Gastrocnemius medialis (tissue), 4 donors: ENCODE data around the gene CRISPLD2. TPM values are rescaled to one million over a fixed set of nuclear protein-coding genes. Genes with fewer than 3 reads are reported as not detected.
A peak's percentile ranks its signal among the peaks of the same experiment; 100 is the strongest.

Experiments
- ATAC-seq, 2 donors: fragments of 150-250 bp; one replicate each; pipeline ENCODE4 v1.9.1; 2016
- DNase-seq, 2 donors: peaks; one replicate each; pipeline ENCODE4 v3.0.0-alpha.2; 2019
- H3K27ac ChIP-seq, 4 donors: fragments of 200-600 bp; sonication (generic); 1 replicate in 1 of 4; 2 replicates in 3 of 4; pipeline ENCODE4 v1.5.1; 2016 to 2018; ENCODE audit warnings: mild to moderate bottlenecking in 2 of 4, moderate library complexity in 1 of 4
- H3K27me3 ChIP-seq, 3 donors: fragments of 200-600 bp; sonication (generic) in 2 of 3; 1 replicate in 1 of 3; 2 replicates in 2 of 3; pipeline versions ENCODE4 v1.5.1 to v1.6.0; 2016 to 2019; ENCODE audit warnings: mild to moderate bottlenecking in 1 of 3, moderate library complexity in 1 of 3
- H3K36me3 ChIP-seq, 2 donors: fragments of 200-600 bp; sonication (generic) in 1 of 2; one replicate each; pipeline ENCODE4 v1.5.1; 2017 to 2018
- H3K4me1 ChIP-seq, 2 donors: fragments of 200-600 bp; sonication (generic) in 1 of 2; one replicate each; pipeline ENCODE4 v1.5.1; 2016 to 2017; ENCODE audit warnings: mild to moderate bottlenecking in 2 of 2
- H3K4me3 ChIP-seq, 4 donors: fragments of 200-600 bp; sonication (generic) in 3 of 4; 1 replicate in 1 of 4; 2 replicates in 3 of 4; pipeline ENCODE4 v1.5.1; 2016 to 2019; ENCODE audit warnings: mild to moderate bottlenecking in 2 of 4
- H3K9me3 ChIP-seq, 3 donors: fragments of 200-600 bp; sonication (generic) in 2 of 3; 1 replicate in 1 of 3; 2 replicates in 2 of 3; pipeline ENCODE4 v1.5.1; 2016 to 2019
- CTCF ChIP-seq, 5 experiments: fragments of 450-650 bp in 3 of 5; fragments of 200-600 bp in 2 of 5; sonication (generic) in 2 of 5; IDR thresholded peaks in 4 of 5; conservative IDR thresholded peaks in 1 of 5; 1 replicate in 4 of 5; 2 replicates in 1 of 5; pipeline ENCODE4 v1.5.1; 2016 to 2019; ENCODE audit warnings: antibody characterized with exemption in 5 of 5, mild to moderate bottlenecking in 3 of 5, moderate library complexity in 3 of 5
- POLR2A ChIP-seq, 2 donors: fragments of 450-650 bp; IDR thresholded peaks; one replicate each; pipeline ENCODE4 v1.6.1; 2017; ENCODE audit warnings: antibody characterized with exemption in 2 of 2, mild to moderate bottlenecking in 2 of 2, moderate library complexity in 2 of 2
- in situ Hi-C, 4 donors: fragments of 200-750 bp; cut with MboI; loops; one replicate each; pipeline versions ENCODE4 v1.15.0 to v1.8.0; 2017; ENCODE audit warnings: low sequenced_read_pairs in 4 of 4
- intact Hi-C: fragments of 100-400 bp; cut with DNase I; formaldehyde crosslinking; loops from one replicate; pipeline ENCODE4 v1.15.1; 2023; ENCODE audit warnings: low total_unique reads
- total RNA-seq, 4 donors: library from RNA; depleted of rRNA; stranded (reverse); fragments of >200 nt; gene quantifications; one replicate each; pipeline versions ENCODE4 v1.1.0 to v1.2.3, GENCODE V29; 2016

The CRISPLD2 gene
- total RNA-seq, 4 donors from 2014 or later: 26.1 to 50.1 (median 39.0) TPM

- peaks cover 33 to 42% of the 10 kb centered on the region in 2 donors for H3K4me1 ChIP-seq
- TF ChIP-seq CTCF (IDR thresholded peaks at IDR 0.05 in 4 of 5, conservative IDR thresholded peaks at IDR 0.05 in 1 of 5) (no peak), POLR2A (IDR thresholded peaks at IDR 0.05) (no peak)
- H3K9me3 ChIP-seq: no peaks in the 10 kb centered on the region
- H3K36me3 ChIP-seq: no peaks in the 10 kb centered on the region
- ATAC-seq: no peak
- peak overlapping the region in 1 of 4 donors; percentile 52 for H3K27ac ChIP-seq
- DNase-seq: no peak
- in situ Hi-C loops (no loop called here), intact Hi-C loops (loop anchor here (10.0 kb wide), 1 partner anchor 92 kb away; no protein-coding TSS in a partner anchor)
- no peak overlapping the region for H3K4me3 ChIP-seq
- H3K27me3 ChIP-seq: no peaks in the 10 kb centered on the region
Observed at GRCh38 chr16:84926462-84926861, 106.7 kb downstream of the CRISPLD2 start.

- ATAC-seq: no peak
- Histone ChIP-seq H3K36me3 (no peaks in the 10 kb centered on the region), H3K4me1 (peaks cover 20 to 31% of the 10 kb centered on the region in 2 donors), H3K9me3 (no peaks in the 10 kb centered on the region), H3K27me3 (no peaks in the 10 kb centered on the region), H3K4me3 (no peak overlapping the region), H3K27ac (peak overlapping the region in 2 of 4 donors; percentile 27 to 49)
- no peak for DNase-seq
- in situ Hi-C loops: no loop called here
- no peak for TF ChIP-seq POLR2A (IDR thresholded peaks at IDR 0.05)
- TF ChIP-seq CTCF (IDR thresholded peaks at IDR 0.05 in 4 of 5, conservative IDR thresholded peaks at IDR 0.05 in 1 of 5): no peak
- intact Hi-C loops: loop anchor here (10.0 kb wide), 1 partner anchor 93 kb away; no protein-coding TSS in a partner anchor
Observed at GRCh38 chr16:84927621-84928591, 108.1 kb downstream of the CRISPLD2 start.

GRCh38 chr16:84928679-84929420 is 109.1 kb downstream of the CRISPLD2 start:
- peaks cover 19 to 36% of the 10 kb centered on the region in 2 donors for H3K4me1 ChIP-seq
- H3K36me3 ChIP-seq: no peaks in the 10 kb centered on the region
- DNase-seq (peak; percentile 49 to 77), ATAC-seq (peak; percentile 14 to 36)
- H3K4me3 ChIP-seq: no peak overlapping the region
- in situ Hi-C loops: no loop called here
- intact Hi-C loops: loop anchor here (10.0 kb wide), 1 partner anchor 94 kb away; no protein-coding TSS in a partner anchor
- no peaks in the 10 kb centered on the region for H3K27me3 ChIP-seq
- H3K9me3 ChIP-seq: no peaks in the 10 kb centered on the region
- peak overlapping the region; percentile 11 to 49 (median 22) for H3K27ac ChIP-seq
- TF ChIP-seq POLR2A (IDR thresholded peaks at IDR 0.05) (no peak), CTCF (IDR thresholded peaks at IDR 0.05 in 4 of 5, conservative IDR thresholded peaks at IDR 0.05 in 1 of 5) (no peak)

- DNase-seq (peak in 1 of 2 donors; percentile 69), ATAC-seq (no peak)
- TF ChIP-seq CTCF (IDR thresholded peaks at IDR 0.05 in 4 of 5, conservative IDR thresholded peaks at IDR 0.05 in 1 of 5): no peak
- TF ChIP-seq POLR2A (IDR thresholded peaks at IDR 0.05): no peak
- Histone ChIP-seq H3K36me3 (no peaks in the 10 kb centered on the region), H3K9me3 (no peaks in the 10 kb centered on the region), H3K27ac (peak overlapping the region; percentile 18 to 49 (median 24)), H3K4me3 (no peak overlapping the region), H3K4me1 (peaks cover 20 to 40% of the 10 kb centered on the region in 2 donors), H3K27me3 (no peaks in the 10 kb centered on the region)
- in situ Hi-C loops (no loop called here), intact Hi-C loops (loop anchor here (10.0 kb wide), 1 partner anchor 95 kb away; no protein-coding TSS in a partner anchor)
Observed at GRCh38 chr16:84929421-84930297, 109.9 kb downstream of the CRISPLD2 start.
